T47D (cell line): ENCODE data around the gene STK32C.

Source experiments
- DNase-seq, 2 experiments: peaks; one replicate each; pipeline versions ENCODE4 v3.0.0 to v3.0.0-alpha.2; 2011 to 2012; ENCODE audit warnings: low read depth in 1 of 2, low spot score in 1 of 2
- JUND ChIP-seq: IDR thresholded peaks from 2 replicates; pipeline ENCODE4 v1.6.1; 2012; ENCODE audit warnings: low read depth
- in situ Hi-C: cut with HindIII; loops from 2 replicates; pipeline ENCODE4 v1.10.0; 2016; ENCODE audit warnings: low sequenced_read_pairs, low pct_unique_long_range_greater_than_20kb

STK32C gene

DNA sequence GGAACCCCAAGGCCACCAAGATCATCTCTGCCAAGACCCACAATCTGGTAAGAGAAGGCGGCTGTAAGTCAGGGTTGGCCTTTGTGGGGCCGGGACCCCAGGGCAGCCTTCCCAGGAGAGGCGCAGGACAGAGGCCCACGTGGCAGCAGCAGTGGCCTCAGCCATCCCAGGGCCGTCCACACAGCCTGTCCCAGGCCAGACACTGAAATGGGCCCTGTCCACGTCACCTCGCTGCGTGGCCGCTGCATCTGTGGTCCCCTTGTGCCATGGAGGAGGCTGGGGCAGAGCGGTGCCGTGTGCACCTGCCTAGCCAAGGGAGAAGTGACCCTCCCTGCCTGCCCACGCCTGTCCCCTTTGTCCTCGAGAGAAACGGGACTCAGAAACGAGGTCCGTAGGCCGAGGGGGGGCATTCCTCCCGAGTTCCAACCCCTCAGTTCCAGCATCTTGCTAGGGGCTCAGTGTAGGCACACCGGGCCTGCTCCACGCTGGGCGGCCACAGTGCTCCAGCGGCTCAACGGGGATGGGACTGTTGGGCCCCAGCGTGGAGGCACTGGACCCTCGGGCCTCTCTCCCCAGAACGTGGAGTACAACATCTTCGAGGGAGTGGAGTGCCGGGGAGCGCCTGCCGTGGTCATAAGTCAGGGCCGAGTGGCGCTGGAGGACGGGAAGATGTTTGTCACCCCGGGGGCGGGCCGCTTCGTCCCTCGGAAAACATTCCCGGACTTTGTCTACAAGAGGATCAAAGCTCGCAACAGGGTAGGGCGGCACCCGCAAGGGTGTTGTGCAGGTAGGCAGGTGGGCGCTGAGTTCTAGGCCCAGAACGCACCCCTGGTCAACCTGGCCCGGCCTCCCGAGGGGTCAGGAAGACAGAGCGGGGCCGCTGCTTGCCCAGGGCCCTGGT is 105.4 kb downstream of the STK32C start:
- no peak for TF ChIP-seq JUND
- no peak for DNase-seq
- in situ Hi-C loops = no loop called here

DNA sequence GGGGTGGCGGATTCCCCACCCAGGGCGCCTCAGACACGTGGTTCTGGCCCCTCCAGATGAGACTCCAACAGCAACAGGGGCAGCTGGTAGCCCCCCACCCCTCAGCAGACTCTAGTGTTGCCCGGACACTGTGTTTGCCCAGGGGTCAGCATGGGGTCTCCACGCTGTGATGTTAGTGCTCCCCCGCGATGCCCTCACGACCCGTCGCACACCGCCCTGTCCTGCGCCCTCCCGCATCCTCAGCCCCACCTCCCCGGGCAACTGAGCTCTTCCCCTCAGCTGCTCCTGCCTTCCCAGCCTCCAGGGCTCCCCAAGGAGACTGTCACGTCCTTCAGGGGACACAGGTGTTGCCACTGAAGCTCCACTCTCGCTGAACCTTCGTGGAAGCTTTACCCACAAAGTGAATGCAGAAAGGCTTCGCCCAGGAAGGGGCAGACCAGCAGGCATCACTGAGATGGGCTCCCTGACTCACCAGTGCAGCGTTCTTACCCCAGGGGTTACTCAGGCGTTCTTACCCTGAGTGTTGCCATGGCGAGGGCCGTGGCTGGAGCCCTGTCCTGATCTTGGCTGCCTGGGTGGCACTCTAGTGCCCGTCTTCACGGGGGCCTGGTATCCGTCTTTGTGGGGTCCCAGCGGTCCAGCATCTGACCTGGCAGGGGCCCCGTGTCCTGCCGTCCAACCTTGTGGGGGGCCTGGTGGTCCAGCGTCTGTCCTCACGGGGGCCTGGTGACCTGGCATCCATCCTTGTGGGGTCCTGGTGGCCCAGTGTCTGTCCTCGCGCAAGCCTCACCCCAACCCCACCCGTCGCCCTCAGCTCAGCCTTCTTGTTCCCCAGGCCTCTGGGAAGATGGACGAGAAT is 106.4 kb downstream of the STK32C start:
- TF ChIP-seq JUND = no peak
- in situ Hi-C loops = no loop called here
- no peak for DNase-seq

DNA sequence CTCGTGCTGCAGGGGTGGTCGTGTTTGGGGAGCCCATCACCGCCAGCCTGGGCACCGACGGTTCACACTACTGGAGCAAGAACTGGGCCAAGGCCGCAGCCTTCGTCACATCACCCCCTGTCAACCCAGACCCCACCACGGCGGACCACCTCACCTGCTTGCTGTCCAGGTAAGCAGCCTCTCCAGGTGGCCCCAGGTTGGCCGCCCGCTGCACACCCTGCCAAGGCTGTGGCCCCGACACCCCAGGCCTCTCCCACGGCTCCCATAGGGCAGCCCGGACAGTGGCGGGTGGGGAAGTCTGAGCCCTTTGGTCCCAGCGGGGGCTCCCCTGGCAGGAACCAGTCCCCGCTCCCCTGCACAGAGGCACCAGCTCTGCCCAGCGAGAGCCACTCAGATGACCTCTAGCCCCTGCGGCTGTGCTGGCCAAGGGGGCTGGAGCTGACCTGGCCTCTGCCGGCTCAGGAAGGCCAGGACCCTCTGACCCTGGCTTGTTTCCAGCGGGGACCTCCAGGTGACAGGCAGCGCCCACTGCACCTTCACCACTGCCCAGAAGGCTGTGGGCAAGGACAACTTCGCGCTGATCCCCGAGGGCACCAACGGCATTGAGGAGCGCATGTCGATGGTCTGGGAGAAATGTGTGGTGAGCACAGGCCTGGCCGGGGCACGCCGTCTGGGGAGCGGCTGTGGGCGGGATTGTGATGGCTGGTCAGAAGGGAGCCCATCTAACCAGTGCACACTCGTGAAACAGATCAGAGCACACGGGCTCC is 107.2 kb downstream of the STK32C start:
- in situ Hi-C loops = no loop called here
- DNase-seq = no peak
- TF ChIP-seq JUND = no peak

DNA sequence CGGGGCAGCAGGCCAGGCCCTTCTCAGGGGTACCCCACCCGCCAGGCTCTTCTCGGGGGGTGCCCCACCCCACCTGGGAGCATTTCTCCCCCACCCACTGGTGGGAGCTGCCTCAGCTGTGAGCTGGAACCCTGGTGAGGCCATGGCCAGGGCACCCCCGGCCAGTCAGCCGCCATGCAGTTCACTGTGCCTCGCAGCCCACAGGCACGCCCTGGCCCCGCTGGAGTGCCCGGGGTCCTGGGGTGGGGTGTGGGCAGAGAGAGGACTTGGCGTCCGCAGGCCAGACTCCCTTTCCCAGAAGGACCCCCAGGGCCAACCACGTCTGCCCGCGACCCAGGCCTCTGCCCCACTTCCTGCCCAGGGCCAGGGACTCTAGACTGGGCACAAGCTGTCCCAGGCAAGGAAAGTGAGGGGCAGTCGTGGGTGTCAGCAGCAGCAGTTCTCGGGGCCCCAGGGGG is 107.9 kb downstream of the STK32C start:
- TF ChIP-seq JUND = no peak
- in situ Hi-C loops = no loop called here
- no peak for DNase-seq

DNA sequence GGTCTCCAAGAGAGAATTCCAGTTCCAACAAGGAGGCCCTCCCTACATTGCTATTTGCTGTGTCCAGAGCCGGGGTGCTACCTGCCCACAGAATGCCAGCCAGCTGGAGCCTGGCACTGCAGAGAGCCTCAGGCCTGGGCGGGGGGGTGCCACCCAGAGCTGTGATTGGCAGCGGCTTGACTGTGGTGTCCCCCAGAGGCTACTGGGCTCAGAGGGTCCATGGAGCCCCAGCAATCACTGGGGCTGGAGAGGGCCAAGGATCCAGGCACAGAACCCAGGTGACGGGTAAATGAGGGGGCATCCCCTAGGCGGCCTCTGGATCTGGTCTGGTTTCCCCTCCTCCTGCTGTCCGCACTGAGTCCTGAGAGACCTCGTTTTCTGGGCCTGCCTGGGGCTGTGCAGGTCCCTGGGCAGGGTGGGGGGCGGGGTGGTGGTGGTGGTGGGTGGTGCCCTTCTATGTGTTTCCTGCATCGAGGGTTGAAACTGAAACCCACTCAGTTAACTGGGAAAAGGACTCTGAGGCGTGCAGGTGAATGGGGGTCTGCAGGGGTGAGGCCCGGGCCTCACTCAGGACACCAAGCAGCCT is 108.4 kb downstream of the STK32C start:
- no peak for TF ChIP-seq JUND
- in situ Hi-C loops = no loop called here
- DNase-seq = no peak

DNA sequence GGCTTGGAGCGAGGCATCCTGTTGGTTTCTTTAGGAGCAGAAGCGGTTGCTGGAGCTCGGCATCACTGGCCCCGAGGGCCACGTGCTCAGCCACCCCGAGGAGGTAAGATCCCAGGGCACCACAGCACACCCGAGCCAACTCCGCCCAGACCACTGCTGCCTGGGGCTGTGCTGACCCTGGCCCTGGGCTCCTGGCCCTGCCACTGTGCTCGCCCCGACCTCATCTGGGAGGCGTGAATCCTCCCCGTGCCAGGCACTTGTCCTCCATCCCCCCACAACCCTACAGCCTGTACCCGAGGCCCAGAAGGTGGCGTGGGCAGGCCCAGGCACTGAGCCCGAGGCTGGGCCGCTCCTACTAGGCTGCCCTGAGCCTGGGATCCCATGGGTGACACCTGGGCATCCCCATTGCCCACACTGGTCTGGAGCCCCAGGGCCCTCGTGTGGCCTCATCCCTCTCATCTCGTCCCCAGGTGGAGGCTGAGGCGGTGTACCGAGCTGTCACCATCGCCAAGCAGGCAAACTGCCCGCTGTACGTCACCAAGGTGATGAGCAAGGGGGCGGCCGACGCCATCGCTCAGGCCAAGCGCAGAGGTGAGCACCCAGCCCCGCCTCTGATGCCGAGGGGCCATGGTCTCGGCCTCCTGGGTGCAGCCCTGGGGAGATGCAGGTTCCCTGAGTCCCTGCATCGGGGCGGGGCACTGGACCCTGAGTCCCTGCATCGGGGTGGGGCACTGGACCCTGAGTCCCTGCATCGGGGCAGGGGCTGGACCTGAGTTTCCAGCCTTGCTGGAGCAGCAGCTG is 109.2 kb downstream of the STK32C start:
- in situ Hi-C loops = no loop called here
- DNase-seq = no peak
- TF ChIP-seq JUND = no peak

DNA sequence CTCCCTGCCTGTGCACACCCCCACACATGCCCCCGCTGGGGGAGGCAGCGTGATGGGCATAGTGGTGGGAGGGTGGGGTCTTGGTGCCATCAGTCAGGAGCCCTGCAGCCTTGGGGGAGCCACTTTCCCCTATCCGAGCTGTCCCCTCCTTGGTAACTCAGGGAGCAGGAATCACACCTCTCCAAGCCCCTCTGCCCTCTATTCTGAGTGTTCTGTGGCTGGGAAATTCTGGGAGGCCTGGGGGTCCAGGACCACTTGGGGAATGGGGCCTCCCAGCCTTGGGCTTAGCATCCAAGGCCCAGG is 109.7 kb downstream of the STK32C start:
- in situ Hi-C loops = no loop called here
- no peak for TF ChIP-seq JUND
- DNase-seq = no peak

DNA sequence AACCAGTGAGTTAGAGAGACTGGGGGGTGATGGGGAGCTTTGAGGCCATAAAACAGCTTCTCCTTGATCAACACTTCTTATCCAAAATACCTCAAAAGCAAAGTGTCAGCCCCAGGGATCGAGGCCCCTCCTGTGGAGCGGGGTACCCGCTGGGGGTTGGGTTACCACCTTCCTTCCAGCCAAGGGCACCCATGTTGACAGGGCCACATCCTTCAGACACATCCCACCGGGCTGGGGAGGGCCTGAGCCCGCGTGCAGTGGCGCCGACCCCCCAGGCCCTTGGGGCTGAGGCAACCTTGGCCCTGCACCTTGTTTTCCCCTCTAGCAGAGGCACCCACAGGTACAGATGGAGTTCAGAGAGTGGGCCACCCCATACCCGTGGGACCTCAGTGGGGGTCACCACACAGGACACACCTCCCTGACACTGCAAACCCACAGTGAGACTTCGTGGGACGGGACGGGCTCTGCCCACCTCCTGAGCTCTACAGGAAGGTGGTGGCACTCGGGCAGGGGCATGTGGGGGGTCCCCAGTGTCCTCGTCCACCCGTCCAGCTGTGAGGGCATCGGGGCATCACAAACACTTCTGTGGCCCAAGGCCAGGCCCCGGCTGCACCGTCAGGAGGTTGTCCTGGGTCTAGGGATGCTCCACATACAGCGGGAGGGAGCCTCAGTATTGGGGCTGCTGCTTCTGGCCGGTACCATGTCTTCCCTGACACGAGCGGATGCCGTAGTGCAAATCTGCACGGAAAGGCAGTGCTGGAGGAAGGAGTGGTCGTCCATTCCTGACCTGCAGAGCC is 110.3 kb downstream of the STK32C start:
- no peak for DNase-seq
- in situ Hi-C loops = no loop called here
- TF ChIP-seq JUND = no peak

DNA sequence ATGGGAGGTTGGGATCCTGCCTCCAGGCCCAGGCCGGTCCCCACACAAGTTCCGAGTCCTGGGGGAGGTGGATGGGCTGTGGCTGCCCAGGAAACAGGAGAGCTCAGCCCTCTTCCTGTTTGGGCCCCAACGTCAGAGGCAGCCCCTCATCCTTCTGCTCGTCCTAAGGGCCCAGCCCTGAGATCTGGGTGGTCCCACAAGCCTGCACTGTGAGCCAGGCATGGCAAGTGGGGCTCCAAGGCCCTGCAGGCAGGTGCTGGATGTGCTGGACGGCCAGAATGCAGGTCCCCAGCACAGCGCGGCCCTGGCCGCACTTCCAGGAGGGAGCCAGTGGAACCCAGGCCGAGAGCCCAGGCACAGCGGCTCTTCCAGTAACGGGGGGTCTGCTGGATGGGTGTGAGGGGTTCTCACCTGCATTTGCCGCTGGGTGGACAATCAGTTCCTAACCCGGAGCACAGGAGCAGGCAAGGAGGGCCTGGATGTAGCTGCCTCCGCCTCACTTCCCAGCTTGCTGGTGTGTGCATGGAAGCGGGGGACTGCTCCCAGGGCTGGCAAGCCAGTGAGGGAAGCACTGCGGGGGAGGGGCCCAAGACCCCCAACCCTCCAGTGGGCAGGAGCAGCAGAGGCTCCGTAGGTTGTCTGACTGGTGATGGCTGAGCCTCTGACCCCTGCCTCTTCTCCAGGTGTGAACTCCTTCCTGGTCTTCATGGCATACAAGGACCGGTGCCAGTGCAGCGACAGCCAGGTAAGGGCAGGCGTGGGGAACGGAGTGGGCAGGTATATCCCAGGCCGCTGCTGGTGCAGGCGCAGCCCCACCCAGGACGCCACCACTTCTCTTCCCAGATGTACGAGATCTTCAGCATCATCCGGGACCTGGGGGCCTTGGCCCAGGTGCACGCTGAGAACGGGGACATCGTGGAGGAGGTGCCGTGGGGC is 111.3 kb downstream of the STK32C start:
- no peak for DNase-seq
- in situ Hi-C loops = no loop called here
- no peak for TF ChIP-seq JUND

DNA sequence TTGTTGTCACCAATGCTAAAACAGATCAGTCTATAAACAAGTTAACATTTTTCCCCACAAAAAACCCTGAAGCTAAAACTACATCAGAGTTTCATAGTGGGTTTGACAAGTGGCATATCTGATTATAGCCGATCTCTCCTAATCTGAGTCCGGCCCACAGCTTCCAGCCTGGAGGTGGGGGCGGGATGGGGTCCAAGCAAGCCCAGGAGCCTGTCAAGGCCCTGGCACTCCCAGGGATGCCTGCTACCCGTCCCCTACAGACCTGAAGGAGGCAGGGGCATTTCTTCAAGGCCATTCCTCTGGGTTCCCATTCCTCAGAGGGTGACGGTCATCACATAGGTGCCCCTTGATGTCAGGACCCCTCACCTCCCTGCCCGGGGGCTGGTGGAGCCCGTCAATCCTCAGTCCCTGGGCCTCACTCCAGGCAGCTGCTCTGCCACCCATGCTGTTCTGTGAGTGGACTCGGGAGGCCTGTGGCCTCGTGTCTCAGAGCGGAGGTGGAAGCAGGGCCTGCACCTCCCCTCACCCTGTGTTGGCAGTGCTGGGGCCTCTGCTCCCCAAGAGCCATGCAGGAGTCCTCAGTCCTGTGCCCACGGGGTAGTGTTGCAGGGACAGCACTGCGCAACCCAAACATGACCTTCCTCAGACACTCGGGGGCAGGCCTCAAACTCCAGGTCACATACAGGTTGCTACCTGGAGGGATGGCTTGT is 112.2 kb downstream of the STK32C start:
- no peak for TF ChIP-seq JUND
- no peak for DNase-seq
- in situ Hi-C loops = no loop called here
